HepG2 (cell line): ENCODE measurements around the gene COG5.

Source experiments
- EZH2 ChIP-seq: conservative IDR thresholded peaks from 2 replicates; pipeline ENCODE4 v1.6.1; 2012; ENCODE audit warnings: mild to moderate bottlenecking, low read depth, low read length, moderate library complexity
- SRF ChIP-seq: IDR thresholded peaks from 2 replicates; pipeline ENCODE4 v1.6.1; 2011; ENCODE audit warnings: mild to moderate bottlenecking, low read depth, low read length, moderate library complexity
- ZNF232 ChIP-seq: sonication (generic); formaldehyde crosslinking; IDR thresholded peaks from 2 replicates; pipeline ENCODE4 v1.4.0; 2020; ENCODE audit warnings: missing genetic modification reagents, borderline replicate concordance
- ZNF451 ChIP-seq: sonication (generic); formaldehyde crosslinking; IDR thresholded peaks from 2 replicates; pipeline ENCODE4 v1.5.0; 2020; ENCODE audit warnings: mild to moderate bottlenecking, missing genetic modification reagents
- ZNF567 ChIP-seq: sonication (generic); formaldehyde crosslinking; IDR thresholded peaks from 2 replicates; pipeline ENCODE4 v1.8.1; 2023; ENCODE audit warnings: mild to moderate bottlenecking, missing genetic modification reagents, borderline replicate concordance
- TF ChIP-seq, protein P1 (sequence below): sonication (generic); formaldehyde crosslinking; IDR thresholded peaks from 2 replicates; pipeline ENCODE4 v1.5.0; 2020; ENCODE audit warnings: mild to moderate bottlenecking, missing genetic modification reagents, moderate library complexity
- TF ChIP-seq, protein P2 (sequence below): sonication (generic); formaldehyde crosslinking; IDR thresholded peaks from 2 replicates; pipeline ENCODE4 v1.5.0; 2020; ENCODE audit warnings: missing genetic modification reagents
- TF ChIP-seq, protein P3 (sequence below): sonication (generic); formaldehyde crosslinking; IDR thresholded peaks from 2 replicates; pipeline ENCODE4 v1.5.0; 2020; ENCODE audit warnings: mild to moderate bottlenecking, missing genetic modification reagents

DNA sequence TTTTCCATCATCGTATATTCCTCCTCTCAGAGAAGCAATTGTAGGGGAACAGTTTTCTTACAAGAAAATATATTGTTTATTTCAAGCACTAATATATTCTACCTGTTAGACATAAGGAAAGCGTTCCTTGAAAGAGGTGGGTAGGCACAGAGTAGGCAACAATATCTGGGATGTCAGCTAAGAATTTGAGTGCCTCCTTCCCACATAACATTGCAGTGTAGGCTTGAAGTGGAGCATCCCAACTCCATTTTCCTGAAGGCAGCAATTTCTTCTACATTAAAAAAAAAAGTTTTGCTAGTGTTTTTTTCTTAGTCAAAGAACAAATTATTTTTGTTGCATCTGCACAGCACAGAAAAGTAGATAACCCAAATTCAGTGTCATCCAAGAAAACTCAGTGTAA is 37.1 kb upstream of the COG5 start:
- no peak for TF ChIP-seq SRF
- TF ChIP-seq, protein P1, sequence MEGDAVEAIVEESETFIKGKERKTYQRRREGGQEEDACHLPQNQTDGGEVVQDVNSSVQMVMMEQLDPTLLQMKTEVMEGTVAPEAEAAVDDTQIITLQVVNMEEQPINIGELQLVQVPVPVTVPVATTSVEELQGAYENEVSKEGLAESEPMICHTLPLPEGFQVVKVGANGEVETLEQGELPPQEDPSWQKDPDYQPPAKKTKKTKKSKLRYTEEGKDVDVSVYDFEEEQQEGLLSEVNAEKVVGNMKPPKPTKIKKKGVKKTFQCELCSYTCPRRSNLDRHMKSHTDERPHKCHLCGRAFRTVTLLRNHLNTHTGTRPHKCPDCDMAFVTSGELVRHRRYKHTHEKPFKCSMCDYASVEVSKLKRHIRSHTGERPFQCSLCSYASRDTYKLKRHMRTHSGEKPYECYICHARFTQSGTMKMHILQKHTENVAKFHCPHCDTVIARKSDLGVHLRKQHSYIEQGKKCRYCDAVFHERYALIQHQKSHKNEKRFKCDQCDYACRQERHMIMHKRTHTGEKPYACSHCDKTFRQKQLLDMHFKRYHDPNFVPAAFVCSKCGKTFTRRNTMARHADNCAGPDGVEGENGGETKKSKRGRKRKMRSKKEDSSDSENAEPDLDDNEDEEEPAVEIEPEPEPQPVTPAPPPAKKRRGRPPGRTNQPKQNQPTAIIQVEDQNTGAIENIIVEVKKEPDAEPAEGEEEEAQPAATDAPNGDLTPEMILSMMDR = no peak
- TF ChIP-seq, protein P2, sequence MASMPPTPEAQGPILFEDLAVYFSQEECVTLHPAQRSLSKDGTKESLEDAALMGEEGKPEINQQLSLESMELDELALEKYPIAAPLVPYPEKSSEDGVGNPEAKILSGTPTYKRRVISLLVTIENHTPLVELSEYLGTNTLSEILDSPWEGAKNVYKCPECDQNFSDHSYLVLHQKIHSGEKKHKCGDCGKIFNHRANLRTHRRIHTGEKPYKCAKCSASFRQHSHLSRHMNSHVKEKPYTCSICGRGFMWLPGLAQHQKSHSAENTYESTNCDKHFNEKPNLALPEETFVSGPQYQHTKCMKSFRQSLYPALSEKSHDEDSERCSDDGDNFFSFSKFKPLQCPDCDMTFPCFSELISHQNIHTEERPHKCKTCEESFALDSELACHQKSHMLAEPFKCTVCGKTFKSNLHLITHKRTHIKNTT (CRISPR knock-in tag) = no peak
- TF ChIP-seq, protein P3, sequence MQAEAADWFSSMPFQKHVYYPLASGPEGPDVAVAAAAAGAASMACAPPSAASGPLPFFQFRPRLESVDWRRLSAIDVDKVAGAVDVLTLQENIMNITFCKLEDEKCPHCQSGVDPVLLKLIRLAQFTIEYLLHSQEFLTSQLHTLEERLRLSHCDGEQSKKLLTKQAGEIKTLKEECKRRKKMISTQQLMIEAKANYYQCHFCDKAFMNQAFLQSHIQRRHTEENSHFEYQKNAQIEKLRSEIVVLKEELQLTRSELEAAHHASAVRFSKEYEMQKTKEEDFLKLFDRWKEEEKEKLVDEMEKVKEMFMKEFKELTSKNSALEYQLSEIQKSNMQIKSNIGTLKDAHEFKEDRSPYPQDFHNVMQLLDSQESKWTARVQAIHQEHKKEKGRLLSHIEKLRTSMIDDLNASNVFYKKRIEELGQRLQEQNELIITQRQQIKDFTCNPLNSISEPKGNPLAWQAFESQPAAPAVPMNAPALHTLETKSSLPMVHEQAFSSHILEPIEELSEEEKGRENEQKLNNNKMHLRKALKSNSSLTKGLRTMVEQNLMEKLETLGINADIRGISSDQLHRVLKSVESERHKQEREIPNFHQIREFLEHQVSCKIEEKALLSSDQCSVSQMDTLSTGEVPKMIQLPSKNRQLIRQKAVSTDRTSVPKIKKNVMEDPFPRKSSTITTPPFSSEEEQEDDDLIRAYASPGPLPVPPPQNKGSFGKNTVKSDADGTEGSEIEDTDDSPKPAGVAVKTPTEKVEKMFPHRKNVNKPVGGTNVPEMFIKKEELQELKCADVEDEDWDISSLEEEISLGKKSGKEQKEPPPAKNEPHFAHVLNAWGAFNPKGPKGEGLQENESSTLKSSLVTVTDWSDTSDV (CRISPR knock-in tag) = no peak
- TF ChIP-seq ZNF451 (CRISPR knock-in tag) = no peak
- TF ChIP-seq ZNF567 = no peak
- TF ChIP-seq EZH2 = no peak
- no peak for TF ChIP-seq ZNF232 (CRISPR knock-in tag)
